Mucosa of gallbladder (tissue), 1 donor: ENCODE results near the gene SALL4. TPM values are rescaled to one million over a fixed set of nuclear protein-coding genes. Genes with fewer than 3 reads are reported as not detected.
"Not testable (repeated sequence)": the region's sequence is repeated elsewhere in the genome, so short reads cannot be mapped to it uniquely, and the experiment has no call there.

ENCODE experiments used
- DNase-seq: peaks from one replicate; pipeline ENCODE4 v3.0.0-alpha.2; 2020; ENCODE audit warnings: low spot score
- total RNA-seq: library from RNA; stranded (reverse); gene quantifications from one replicate; pipeline ENCODE4 v1.2.1, GENCODE V29; 2021
- donor health status: DM: no; HTN: no; CAD: no.

SALL4 gene
- total RNA-seq, 1 donor from 2014 or later, result 0.20 TPM

- no peak for DNase-seq
Measured at GRCh38 chr20:51801823-51802123, 548 bp downstream of the SALL4 start.

DNA sequence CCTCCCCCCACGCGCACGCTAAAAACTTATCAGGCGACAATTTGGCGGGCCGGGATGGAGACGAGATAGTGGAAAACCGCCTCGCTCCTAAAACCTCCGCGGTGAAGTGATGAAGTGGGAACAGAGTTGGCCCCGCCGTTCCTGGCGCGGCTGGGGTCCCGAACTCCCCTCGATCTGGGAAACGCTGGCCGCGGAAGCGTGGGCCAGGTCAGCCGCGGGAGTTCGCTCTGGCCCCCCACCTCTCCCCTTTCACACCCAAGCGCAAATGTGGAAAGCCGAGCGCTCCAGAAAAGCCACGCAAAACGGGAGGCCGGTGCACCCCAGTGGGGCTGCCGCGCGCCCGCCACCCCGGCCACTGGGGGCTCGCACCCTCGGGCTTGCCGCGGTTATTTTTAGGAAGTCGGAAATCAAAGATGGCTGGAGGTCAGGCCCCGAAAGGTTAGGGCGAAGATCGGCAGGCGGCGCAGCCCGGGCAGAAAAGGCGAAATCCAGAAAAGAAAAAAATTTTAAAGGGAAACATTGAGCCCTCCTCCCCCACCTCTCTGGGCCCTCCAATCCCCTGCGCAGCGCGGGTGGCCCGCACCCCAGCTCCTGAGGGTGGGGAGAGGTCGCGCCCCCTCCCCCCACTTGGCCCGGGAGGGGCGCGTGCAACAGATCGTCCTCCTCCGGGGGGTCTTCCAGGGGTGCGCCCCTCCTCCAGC is 1.0 kb downstream of the SALL4 start:
- DNase-seq, result no peak

DNA sequence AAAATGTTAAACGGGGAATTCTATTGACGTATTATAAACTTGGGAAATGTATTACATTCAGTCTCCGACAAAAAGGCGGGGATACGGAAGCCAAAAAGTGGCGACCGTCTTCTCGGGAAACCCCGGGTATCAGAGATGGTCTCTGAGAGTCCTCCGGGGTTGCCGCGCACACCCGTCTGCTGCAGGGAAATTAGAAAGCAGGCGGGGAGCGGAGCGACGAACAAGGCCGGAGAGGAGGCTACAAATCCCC is 1.5 kb downstream of the SALL4 start:
- peak; percentile 12 for DNase-seq

GRCh38 chr20:51800060-51800871 is 2.1 kb downstream of the SALL4 start:
- peak; percentile 25 for DNase-seq

GRCh38 chr20:51799401-51799860 is 2.9 kb downstream of the SALL4 start:
- no peak for DNase-seq

DNA sequence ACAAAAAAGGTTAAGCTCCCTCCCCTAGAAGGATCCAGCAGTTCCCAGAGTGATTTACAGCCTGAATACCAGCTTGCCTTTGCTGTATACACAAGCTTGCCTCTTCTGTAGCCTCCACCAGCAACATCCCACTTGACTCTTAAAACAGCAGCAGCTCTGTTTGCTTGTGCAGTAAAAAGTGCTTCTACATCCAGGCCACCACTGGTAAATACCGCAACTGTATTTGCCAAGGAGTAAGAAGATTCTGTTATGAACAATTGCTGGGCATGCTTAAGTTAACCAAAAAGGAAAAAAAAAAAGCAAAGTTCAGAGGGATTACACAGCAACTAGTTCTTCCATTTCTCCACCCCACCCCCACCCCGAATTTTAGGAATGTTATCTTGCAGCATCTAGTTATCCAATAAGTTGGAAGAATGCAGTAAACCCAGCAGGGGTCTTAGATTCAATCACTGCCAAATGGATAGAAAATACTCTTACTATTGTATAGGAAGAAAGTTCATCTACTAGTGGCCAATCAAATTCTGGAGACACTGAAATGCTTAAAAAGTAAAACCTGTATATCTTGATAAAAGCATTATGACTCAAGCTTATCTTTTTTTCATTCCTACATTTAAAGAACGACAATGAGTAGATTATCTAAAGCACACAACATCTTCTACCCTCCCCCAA is 4.8 kb downstream of the SALL4 start:
- DNase-seq, result no peak

DNA sequence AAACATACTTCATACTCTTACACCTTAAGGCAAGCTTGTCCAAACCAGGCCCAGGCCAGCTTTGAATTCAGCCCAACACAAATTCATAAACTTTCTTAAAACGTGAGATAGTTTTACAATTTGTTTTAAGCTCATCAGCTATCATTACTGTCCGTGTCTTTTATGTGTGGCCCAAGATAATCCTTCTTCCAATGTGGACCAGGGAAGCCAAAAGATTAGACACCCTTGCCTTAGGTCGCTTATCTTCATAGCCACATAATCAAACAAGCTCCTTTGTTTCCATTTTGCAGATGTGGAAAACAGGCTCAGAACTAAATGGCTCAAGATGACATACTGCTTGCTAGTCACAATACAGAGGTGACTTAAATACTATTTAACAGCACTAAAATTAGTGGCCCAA is 6.0 kb downstream of the SALL4 start:
- DNase-seq, result no peak

DNA sequence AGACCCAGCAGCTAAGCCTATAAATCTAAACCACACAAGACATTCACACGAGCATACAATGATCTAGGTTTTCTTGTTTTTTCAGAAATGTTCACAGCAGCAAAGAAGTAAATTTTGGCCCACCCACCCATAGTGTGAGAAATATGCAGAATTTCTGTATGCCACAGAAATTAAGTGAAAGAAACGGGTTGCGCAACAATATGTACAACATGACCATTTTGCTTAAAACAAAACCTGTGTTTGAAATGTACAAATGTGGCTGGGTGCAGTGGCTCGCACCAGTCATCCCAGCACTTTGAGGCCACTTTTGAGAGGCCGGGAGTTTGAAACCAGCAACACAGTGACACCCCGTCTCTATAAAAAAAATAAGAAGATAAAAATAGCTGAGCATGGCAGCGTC is 9.4 kb downstream of the SALL4 start:
- no peak for DNase-seq

- DNase-seq, result no peak
Measured at GRCh38 chr20:51791626-51792025, 10.7 kb downstream of the SALL4 start.

DNA sequence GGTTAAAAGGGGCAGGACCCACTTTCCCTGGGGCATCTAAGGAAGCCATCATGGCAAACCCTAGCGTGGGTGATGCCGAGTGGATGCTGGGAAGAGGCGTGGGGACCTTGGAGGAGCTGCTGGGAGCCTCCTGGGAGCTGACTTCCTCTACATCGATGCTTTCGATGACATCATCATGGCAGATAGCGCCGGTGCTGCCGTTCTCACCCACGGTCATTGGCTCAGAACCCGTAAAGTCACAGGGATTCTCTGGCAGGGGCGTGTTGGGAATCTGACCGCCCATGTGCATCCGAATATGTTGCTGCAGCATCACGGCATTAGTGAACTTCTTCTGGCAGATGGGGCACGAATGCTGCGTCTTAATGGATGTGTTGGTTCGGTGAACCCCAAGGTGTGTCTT is 12.1 kb downstream of the SALL4 start:
- DNase-seq, result no peak

DNA sequence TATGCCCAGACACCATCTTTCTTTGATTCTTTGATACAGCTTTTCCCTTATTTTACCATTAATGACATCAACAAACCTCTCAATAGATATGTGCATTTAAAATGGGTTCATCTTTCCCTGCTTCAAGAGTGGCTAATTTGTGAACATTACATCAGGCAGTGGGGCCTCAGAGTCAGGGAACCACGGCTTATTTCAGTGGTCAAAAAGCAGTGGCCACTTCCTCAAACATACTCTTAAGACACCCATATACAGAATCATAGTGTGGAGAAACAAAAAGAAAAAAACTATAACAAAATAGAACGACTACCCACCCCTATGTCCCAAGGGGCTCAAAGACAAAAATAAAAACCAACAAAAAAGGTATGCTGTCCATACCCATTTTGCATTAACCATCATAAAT is 12.9 kb downstream of the SALL4 start:
- no peak for DNase-seq

- no peak for DNase-seq
Measured at GRCh38 chr20:51788822-51789221, 13.5 kb downstream of the SALL4 start.

- DNase-seq, result no peak
Measured at GRCh38 chr20:51784299-51784698, 18.0 kb downstream of the SALL4 start.

DNA sequence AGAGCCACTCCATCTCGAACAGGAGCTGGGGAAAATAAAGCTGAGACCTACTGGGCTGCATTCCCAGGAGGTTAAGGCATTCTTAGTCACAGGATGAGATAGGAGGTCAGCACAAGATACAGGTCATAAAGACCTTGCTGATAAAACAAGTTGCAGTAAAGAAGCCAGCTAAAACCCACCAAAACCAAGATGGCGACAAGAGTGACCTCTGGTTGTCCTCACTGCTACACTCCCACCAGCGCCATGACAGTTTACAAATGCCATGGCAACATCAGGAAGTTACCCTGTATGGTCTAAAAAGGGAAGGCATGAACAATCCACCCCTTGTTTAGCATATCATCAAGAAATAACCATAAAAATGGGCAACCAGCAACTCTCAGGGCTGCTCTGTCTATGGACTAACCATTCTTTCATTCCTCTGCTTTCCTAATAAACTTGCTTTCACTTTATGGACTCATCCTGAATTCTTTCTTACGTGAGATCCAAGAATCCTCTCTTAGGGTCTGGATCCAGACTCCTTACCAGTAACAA is 24.0 kb downstream of the SALL4 start:
- not testable (repeated sequence) for DNase-seq

DNA sequence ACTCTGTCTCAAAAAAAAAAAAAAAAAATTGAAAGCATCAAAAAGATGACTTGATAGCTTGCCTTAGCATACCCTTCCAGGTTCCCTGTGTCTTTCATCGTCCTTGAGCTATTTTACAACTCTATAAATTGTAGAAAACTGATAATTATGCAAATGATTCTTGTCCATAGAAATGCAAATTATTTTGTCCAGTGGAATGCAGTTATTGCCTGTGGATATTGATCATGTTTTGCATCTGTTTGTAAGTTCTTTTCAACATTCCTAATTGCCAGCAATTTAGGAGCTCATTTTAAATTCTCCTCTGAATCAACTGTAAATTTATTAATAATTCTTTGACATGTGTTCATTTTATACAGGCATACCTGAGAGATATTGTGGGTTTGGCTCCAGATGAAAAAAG is 27.1 kb downstream of the SALL4 start:
- DNase-seq, result no peak

DNA sequence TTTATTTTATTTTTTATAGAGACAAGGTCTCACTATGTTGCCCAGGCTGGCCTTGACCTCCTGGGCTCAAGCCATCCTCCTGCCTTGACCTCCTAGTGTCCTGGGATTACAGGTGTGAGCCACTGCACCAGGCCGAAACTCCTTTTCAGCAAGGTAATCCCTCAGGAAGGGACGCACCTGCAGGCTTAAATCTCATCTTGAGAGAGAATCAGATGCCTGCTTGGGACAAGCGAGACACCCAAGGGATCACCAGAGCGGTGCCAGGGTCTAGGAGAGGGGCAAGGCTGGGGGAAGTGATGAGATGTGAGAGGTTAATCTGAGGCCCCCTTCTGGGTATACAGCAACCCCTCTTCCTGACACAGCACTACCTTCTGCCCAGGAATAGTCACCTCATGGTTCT is 30.1 kb downstream of the SALL4 start:
- DNase-seq, result no peak

DNA sequence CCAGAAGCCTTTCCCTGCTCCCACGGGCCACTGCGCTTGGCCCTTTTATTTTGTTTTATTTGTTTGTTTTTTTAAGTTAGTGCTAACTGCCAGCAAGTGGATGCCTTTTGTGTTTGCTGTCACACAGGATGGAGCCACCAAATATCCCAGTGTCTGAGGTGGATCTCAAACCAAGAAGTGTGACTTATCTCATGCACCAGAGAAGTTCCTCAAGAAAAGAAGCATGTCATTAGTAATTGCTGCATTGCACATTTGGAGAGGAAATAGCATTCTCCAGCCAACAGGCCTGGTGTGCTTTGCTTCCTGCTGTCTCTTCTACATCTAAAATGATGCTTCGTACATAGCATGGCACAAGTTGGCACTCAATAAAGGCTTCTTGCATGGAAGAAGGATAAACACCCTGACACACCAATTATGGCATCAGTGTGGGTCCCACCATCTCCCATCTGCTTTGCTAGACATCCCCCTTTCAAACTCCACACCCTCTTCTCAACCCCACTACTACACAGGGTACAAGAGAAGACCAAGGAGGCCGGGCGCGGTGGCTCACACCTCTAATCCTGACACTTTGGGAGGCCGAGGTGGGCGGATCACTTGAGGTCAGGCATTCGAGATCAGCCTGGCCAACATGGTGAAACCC is 32.2 kb downstream of the SALL4 start:
- no peak for DNase-seq

GRCh38 chr20:51768759-51769517 is 33.4 kb downstream of the SALL4 start:
- DNase-seq, result no peak

DNA sequence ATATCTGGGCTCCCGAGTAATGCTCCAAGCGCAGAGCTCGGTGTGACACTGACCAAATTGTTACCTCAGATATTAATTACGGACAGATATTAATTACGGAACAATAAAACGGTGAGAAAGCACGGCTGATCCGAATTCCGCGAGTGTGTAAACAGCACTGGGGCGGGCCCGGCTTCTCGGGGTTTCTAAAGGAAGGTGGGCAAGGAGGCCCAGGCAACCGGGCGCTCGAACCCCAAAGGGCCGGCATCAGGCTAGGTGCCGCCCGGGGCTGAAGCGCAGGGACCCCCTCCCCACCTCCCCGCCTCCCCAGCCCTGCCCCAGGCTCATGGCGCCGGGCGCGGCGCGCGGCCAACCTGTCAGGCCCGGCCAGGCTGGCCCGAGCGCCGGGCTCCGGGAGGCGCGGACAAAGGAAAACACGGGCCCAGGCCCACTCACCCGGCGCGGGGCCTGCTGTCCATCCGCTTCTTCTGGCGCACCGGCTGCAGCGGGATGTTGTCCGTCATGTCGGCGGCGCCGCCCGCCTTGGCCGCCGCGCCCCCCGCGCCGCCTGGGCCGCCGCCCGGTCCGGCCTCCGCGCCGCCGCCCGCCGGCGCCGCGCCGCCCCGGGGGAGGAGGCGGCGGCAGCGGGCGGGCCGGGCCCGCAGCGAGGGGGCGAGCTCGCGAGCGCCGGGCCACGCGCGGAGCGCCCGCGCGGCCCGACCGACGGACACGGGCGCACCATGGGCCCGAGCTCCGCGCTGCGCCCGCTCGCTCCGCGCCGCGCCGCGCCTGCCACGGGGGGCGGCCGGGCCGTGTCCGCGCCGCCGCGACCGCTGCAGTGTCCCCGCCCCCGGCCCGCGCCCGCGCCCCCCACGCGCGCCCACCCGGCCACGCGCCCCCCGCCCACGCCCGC is 34.2 kb downstream of the SALL4 start, which contains the start of gene ATP9A:
TSS of gene ATP9A (minus strand) at position 524 of the 892 bp plus-strand sequence. CDS start at position 503, 21 bp downstream.
- no peak for DNase-seq
